Ectodermal cell (in vitro differentiated cells): ENCODE results near the gene ZP2. TPM values are rescaled to one million over a fixed set of nuclear protein-coding genes. Genes with fewer than 3 reads are reported as not detected.
"Not testable (repeated sequence)": the region's sequence is repeated elsewhere in the genome, so short reads cannot be mapped to it uniquely, and the experiment has no call there.

ENCODE experiments used
- H3K27ac ChIP-seq: 2 replicates; pipeline ENCODE4 v1.7.0; 2013; ENCODE audit warnings: mild to moderate bottlenecking, low read depth, low read length; ENCODE audit not compliant: insufficient read depth, poor library complexity, severe bottlenecking
- H3K27me3 ChIP-seq: 2 replicates; pipeline ENCODE4 v1.7.0; 2013; ENCODE audit warnings: mild to moderate bottlenecking, low read length; ENCODE audit not compliant: insufficient read depth, control insufficient read depth, poor library complexity, severe bottlenecking
- H3K36me3 ChIP-seq: one replicate; pipeline ENCODE4 v1.7.0; 2013; ENCODE audit warnings: low read length; ENCODE audit not compliant: control insufficient read depth, insufficient read depth
- H3K4me1 ChIP-seq: one replicate; pipeline ENCODE4 v1.7.0; 2013; ENCODE audit warnings: low read length; ENCODE audit not compliant: control insufficient read depth, insufficient read depth
- H3K4me3 ChIP-seq: 2 replicates; pipeline ENCODE4 v1.7.0; 2013; ENCODE audit warnings: low read depth, low read length, control low read depth; ENCODE audit not compliant: insufficient read depth
- H3K9me3 ChIP-seq: 2 replicates; pipeline ENCODE4 v1.7.0; 2013; ENCODE audit warnings: mild to moderate bottlenecking, low read length, moderate library complexity; ENCODE audit not compliant: control insufficient read depth
- WGBS, 2 experiments: methylation state at CpG; one replicate each; pipeline ENCODE4 v1.1.7; 2013; ENCODE audit warnings: missing lambda C conversion rate in 2 of 2; 5-methylcytosine and 5-hydroxymethylcytosine counted together
- polyA plus RNA-seq, 4 experiments: library from polyadenylated mRNA; stranded (reverse); fragments of 50-300 nt; gene quantifications; one replicate each; pipeline ENCODE4 v1.2.3, GENCODE V29; 2013

The ZP2 gene
- polyA plus RNA-seq (2013, experiment 1 of 4): not detected
- polyA plus RNA-seq (2013, experiment 2 of 4): not detected
- not detected for polyA plus RNA-seq (2013, experiment 3 of 4)
- polyA plus RNA-seq (2013, experiment 4 of 4): not detected

DNA sequence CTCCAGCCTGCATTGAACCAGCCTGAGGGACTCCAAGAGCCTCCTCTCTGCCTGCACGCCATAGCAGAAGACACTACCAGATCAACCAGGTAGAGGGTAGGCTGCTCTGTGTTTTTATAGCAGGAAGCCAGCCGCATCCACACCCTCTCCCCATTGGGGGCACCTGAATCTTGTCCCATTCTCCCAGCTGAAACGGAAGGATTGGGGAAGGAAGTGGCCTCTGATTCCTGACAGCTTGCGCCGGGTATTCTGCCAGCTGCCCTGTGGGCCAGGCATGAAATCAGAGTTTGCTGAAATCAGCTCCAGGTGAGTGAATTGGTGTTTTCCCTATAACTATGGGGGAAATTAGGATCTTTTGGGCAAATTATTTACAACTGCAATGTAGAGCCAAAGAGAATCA is at the start of gene ZP2:
ZP2 (minus strand) TSS at position 89 of the 400 bp plus-strand sequence; CDS start at position 62, 27 bp downstream.
- Histone ChIP-seq H3K9me3 (no peaks in the 10 kb centered on the region), H3K4me3 (no peak within 1 kb of the TSS), H3K27ac (no peak within 1 kb of the TSS), H3K36me3 (no peaks in the 10 kb centered on the region), H3K4me1 (no peaks in the 10 kb centered on the region), H3K27me3 (no peaks in the 10 kb centered on the region)
- 90 to 93% methylated on average over 5 of the region's 5 CpGs for WGBS, 2 experiments

GRCh38 chr16:21257284-21257683 is 45.9 kb upstream of the ZP2 start:
- H3K4me3 ChIP-seq: no peak overlapping the region
- 90 to 92% methylated on average over 4 of the region's 4 CpGs for WGBS, 2 experiments
- no peaks in the 10 kb centered on the region for H3K27me3 ChIP-seq
- H3K4me1 ChIP-seq: no peaks in the 10 kb centered on the region
- no peaks in the 10 kb centered on the region for H3K9me3 ChIP-seq
- no peak overlapping the region for H3K27ac ChIP-seq
- H3K36me3 ChIP-seq: no peaks in the 10 kb centered on the region

- no peak overlapping the region for H3K27ac ChIP-seq
- H3K4me1 ChIP-seq: no peaks in the 10 kb centered on the region
- H3K4me3 ChIP-seq: no peak overlapping the region
- H3K27me3 ChIP-seq: no peaks in the 10 kb centered on the region
- 100% methylated on average over 1 of the region's 2 CpGs; no CpG with 5 or more reads in 1 of the 2 experiments for WGBS, 2 experiments
- H3K9me3 ChIP-seq: no peaks in the 10 kb centered on the region
- H3K36me3 ChIP-seq: no peaks in the 10 kb centered on the region
Measured at GRCh38 chr16:21256636-21257035, 45.3 kb upstream of the ZP2 start.

- Histone ChIP-seq H3K4me1 (no peaks in the 10 kb centered on the region), H3K27ac (no peak overlapping the region), H3K4me3 (no peak overlapping the region), H3K36me3 (no peaks in the 10 kb centered on the region), H3K9me3 (no peaks in the 10 kb centered on the region), H3K27me3 (no peaks in the 10 kb centered on the region)
- WGBS, 2 experiments: 83 to 96% methylated on average over 1 to 2 of the region's 3 CpGs
Measured at GRCh38 chr16:21253470-21253869, 42.1 kb upstream of the ZP2 start.

DNA sequence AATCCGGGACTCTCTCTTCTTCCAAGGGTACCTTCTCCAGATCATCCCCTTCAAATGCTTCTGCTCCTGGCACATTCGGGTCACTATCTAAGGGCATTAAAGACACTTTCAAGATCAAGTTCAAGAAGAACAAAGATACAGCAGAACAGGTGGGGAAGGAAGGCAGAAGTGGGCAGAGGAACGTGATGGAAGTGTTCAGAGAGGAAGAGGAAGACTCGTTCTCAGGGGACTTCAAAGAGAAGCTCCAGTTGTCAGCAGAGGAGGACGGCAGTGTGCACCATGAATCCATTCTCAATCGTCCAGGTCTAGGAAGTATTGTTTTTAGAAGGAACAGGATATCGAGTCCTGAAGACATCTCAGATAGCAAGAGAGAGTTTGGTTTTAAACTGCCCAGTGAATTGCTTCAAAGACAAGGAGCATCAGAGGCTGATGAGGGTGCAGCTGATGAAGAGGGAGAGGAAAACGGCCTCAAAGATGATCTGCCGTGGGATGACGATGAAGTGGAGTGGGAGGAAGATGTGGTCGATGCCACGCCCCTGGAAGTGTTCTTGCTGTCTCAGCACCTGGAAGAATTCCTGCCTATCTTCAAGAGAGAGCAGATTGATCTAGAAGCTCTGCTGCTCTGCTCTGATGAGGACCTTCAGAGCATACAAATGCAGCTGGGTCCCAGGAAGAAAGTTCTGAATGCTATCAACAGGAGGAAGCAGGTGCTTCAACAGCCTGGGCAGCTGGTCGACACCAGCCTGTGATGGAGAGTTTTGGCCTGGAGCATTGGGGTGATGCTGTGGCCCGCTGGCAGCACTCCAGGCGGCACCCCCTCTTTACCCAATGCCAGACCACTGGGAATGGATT is 38.9 kb upstream of the ZP2 start:
- no peaks in the 10 kb centered on the region for H3K9me3 ChIP-seq
- no peaks in the 10 kb centered on the region for H3K4me1 ChIP-seq
- no peaks in the 10 kb centered on the region for H3K36me3 ChIP-seq
- H3K27me3 ChIP-seq: no peaks in the 10 kb centered on the region
- 93 to 95% methylated on average over 15 of the region's 15 CpGs for WGBS, 2 experiments
- no peak overlapping the region for H3K27ac ChIP-seq
- H3K4me3 ChIP-seq: no peak overlapping the region

- not testable (repeated sequence) for H3K4me1 ChIP-seq, H3K27me3 ChIP-seq, H3K4me3 ChIP-seq, H3K36me3 ChIP-seq, H3K27ac ChIP-seq, H3K9me3 ChIP-seq
- 82 to 90% methylated on average over 4 of the region's 4 CpGs for WGBS, 2 experiments
Measured at GRCh38 chr16:21248179-21248578, 36.8 kb upstream of the ZP2 start.

DNA sequence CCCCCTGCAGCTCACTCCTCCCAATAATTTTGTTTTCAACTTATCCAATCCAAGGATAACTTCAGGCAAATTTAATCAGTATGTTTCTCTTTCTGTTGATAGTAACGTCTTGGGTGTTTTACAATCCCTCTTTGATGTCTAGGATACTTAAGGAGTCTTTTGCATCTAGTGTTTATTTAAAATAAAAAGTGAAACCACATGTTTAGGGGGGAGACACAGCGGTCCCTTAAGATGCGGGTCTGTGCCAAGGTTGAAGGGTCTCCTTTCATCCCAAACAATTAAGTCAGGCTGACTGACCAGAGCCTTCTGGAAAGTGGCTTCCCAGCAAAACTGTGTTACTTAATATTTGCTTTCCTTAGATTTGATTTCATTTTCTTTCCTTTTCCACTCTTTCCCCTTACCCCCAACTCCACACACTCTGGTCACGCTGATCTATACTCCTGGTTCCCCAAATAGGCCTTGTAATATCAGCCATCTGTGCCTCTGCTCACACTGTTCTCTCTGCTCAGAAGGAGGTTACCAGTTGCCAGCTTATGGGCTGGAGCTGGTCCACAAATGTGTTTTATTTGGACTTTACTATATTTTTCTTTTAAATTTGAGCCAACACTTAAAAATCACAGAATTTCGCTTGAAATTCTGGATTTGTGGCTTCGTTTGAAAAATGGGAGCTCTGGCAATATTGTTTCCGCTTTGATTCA is 33.3 kb upstream of the ZP2 start:
- WGBS, 2 experiments: 90 to 92% methylated on average over 7 of the region's 7 CpGs
- Histone ChIP-seq H3K4me1 (no peaks in the 10 kb centered on the region), H3K27me3 (no peaks in the 10 kb centered on the region), H3K27ac (no peak overlapping the region), H3K9me3 (no peaks in the 10 kb centered on the region), H3K4me3 (no peak overlapping the region), H3K36me3 (no peaks in the 10 kb centered on the region)

GRCh38 chr16:21242756-21243155 is 31.4 kb upstream of the ZP2 start:
- no peaks in the 10 kb centered on the region for H3K36me3 ChIP-seq
- H3K4me3 ChIP-seq: no peak overlapping the region
- no peak overlapping the region for H3K27ac ChIP-seq
- no peaks in the 10 kb centered on the region for H3K9me3 ChIP-seq
- WGBS, 2 experiments: 17 to 47% methylated on average over 1 of the region's 2 CpGs
- no peaks in the 10 kb centered on the region for H3K27me3 ChIP-seq
- H3K4me1 ChIP-seq: no peaks in the 10 kb centered on the region

DNA sequence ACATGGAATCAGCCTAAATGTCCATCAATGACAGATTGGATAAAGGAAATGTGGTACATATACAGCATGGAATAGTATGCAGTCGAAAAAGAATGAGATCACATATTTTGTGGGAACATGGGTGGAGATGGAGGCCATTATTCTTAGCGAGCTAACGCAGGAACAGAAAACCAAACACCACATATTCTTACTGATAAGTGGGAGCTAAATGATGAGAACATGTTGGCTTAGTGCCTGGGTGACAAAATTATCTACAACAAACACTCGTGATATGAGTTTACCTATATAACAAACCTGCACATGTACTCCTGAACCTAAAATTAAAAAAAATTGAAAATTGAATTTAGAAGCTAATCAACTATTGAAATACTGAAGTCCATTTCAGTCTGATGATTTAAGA is 28.3 kb upstream of the ZP2 start:
- Histone ChIP-seq H3K27me3 (no peaks in the 10 kb centered on the region), H3K4me3 (no peak overlapping the region), H3K27ac (no peak overlapping the region), H3K36me3 (no peaks in the 10 kb centered on the region), H3K4me1 (no peaks in the 10 kb centered on the region), H3K9me3 (no peaks in the 10 kb centered on the region)
- 92 to 96% methylated on average over 1 to 4 of the region's 4 CpGs for WGBS, 2 experiments

- no peaks in the 10 kb centered on the region for H3K27me3 ChIP-seq
- H3K36me3 ChIP-seq: no peaks in the 10 kb centered on the region
- no peak overlapping the region for H3K4me3 ChIP-seq
- H3K9me3 ChIP-seq: no peaks in the 10 kb centered on the region
- no peaks in the 10 kb centered on the region for H3K4me1 ChIP-seq
- H3K27ac ChIP-seq: no peak overlapping the region
- 74 to 84% methylated on average over 5 of the region's 5 CpGs for WGBS, 2 experiments
Measured at GRCh38 chr16:21236831-21237230, 25.5 kb upstream of the ZP2 start.
